Neural cell (in vitro differentiated cells): Measurements from ENCODE around the gene FPR1. TPM values are rescaled to one million over a fixed set of nuclear protein-coding genes. Genes with fewer than 3 reads are reported as not detected.

Experiments
- H2AFZ ChIP-seq: fragments of 200-600, 300-800 bp; sonication (generic), shearing (Covaris generic); 2 replicates; pipeline ENCODE4 v1.6.0; 2014; ENCODE audit warnings: low read depth, mild to moderate bottlenecking, antibody characterized with exemption, low read length, moderate library complexity
- H3F3A ChIP-seq: fragments of 200-600 bp; shearing (Covaris generic); 2 replicates; pipeline ENCODE4 v1.6.1; 2016; ENCODE audit warnings: mild to moderate bottlenecking, moderate library complexity, mixed read lengths, antibody characterized with exemption, low read length; ENCODE audit not compliant: insufficient read depth, poor library complexity, severe bottlenecking
- H3K27ac ChIP-seq: fragments of 200-600, 300-800 bp; sonication (generic), shearing (Covaris generic); 2 replicates; pipeline ENCODE4 v1.5.1; 2014; ENCODE audit warnings: mild to moderate bottlenecking, low read length, moderate library complexity
- H3K27me3 ChIP-seq: fragments of 300-800, 200-600 bp; sonication (generic), shearing (Covaris generic); 2 replicates; pipeline ENCODE4 v1.6.0; 2014; ENCODE audit warnings: mild to moderate bottlenecking, low read depth, low read length, moderate library complexity; ENCODE audit not compliant: insufficient read depth
- H3K36me3 ChIP-seq: fragments of 300-800, 200-600 bp; sonication (generic), shearing (Covaris generic); 2 replicates; pipeline ENCODE4 v1.5.1; 2014; ENCODE audit warnings: mild to moderate bottlenecking, antibody characterized with exemption, low read length, moderate library complexity; ENCODE audit not compliant: insufficient read depth
- H3K4me2 ChIP-seq: fragments of 300-800, 200-600 bp; sonication (generic), shearing (Covaris generic); 2 replicates; pipeline ENCODE4 v1.6.0; 2014; ENCODE audit warnings: mild to moderate bottlenecking, low read length
- H3K4me3 ChIP-seq: fragments of 300-800, 200-600 bp; sonication (generic), shearing (Covaris generic); 2 replicates; pipeline ENCODE4 v1.5.1; 2014; ENCODE audit warnings: mild to moderate bottlenecking, low read length, moderate library complexity
- H3K79me2 ChIP-seq: fragments of 200-600 bp; shearing (Covaris generic); replicated peaks from 2 replicates; pipeline ENCODE4 v1.6.0; 2014; ENCODE audit warnings: mild to moderate bottlenecking, low read length, moderate library complexity; ENCODE audit not compliant: insufficient read depth
- H3K9ac ChIP-seq: fragments of 300-800, 200-600 bp; sonication (generic), shearing (Covaris generic); 2 replicates; pipeline ENCODE4 v1.6.1; 2016; ENCODE audit warnings: mild to moderate bottlenecking, low read length, mixed read lengths
- H3K9me2 ChIP-seq: fragments of 200-600 bp; shearing (Covaris generic); 2 replicates; pipeline ENCODE4 v1.6.1; 2016; ENCODE audit warnings: mild to moderate bottlenecking, low read length, mixed read lengths; ENCODE audit not compliant: insufficient read depth
- H3K9me3 ChIP-seq: fragments of 200-600, 300-800 bp; sonication (generic), shearing (Covaris generic); 2 replicates; pipeline ENCODE4 v1.6.1; 2016; ENCODE audit warnings: mild to moderate bottlenecking, mixed run types, low read length, moderate library complexity, mixed read lengths
- H4K20me1 ChIP-seq: fragments of 200-600 bp; shearing (Covaris generic); 2 replicates; pipeline ENCODE4 v1.6.1; 2016; ENCODE audit warnings: mild to moderate bottlenecking, mixed run types; ENCODE audit not compliant: insufficient read depth
- EP300 ChIP-seq: fragments of 450-650 bp; conservative IDR thresholded peaks from 2 replicates; pipeline ENCODE4 v1.6.1; 2014; ENCODE audit warnings: antibody characterized with exemption, mild to moderate bottlenecking, moderate library complexity; ENCODE audit not compliant: poor library complexity, severe bottlenecking
- EZH2 ChIP-seq: fragments of 200-600, 300-800 bp; shearing (Covaris generic), sonication (generic); IDR thresholded peaks from 2 replicates; pipeline ENCODE4 v1.6.1; 2014; ENCODE audit warnings: antibody characterized with exemption, low read length, borderline replicate concordance, mild to moderate bottlenecking; ENCODE audit not compliant: insufficient read depth, poor library complexity, severe bottlenecking
- MXI1 ChIP-seq: fragments of 450-650 bp; conservative IDR thresholded peaks from 2 replicates; pipeline ENCODE4 v1.6.1; 2014; ENCODE audit warnings: antibody characterized with exemption, mild to moderate bottlenecking; ENCODE audit not compliant: poor library complexity, severe bottlenecking
- POLR2AphosphoS5 ChIP-seq: IDR thresholded peaks from 2 replicates; pipeline ENCODE4 v1.6.1; 2012
- RAD21 ChIP-seq: fragments of 450-650 bp; conservative IDR thresholded peaks from 2 replicates; pipeline ENCODE4 v1.6.1; 2014; ENCODE audit warnings: antibody characterized with exemption, mild to moderate bottlenecking, moderate library complexity
- SMC3 ChIP-seq: fragments of 450-650 bp; conservative IDR thresholded peaks from 2 replicates; pipeline ENCODE4 v1.6.1; 2014; ENCODE audit warnings: antibody characterized with exemption, mild to moderate bottlenecking, moderate library complexity; ENCODE audit not compliant: poor library complexity
- TAF1 ChIP-seq: IDR thresholded peaks from 2 replicates; pipeline ENCODE4 v1.6.1; 2012; ENCODE audit warnings: low read depth
- polyA plus RNA-seq: library from polyadenylated mRNA; depleted of rRNA; stranded (reverse); fragments of >200 nt; gene quantifications from 2 replicates; pipeline ENCODE4 v1.2.3, GENCODE V29; 2014
- TF ChIP-seq, protein P1 (sequence below): fragments of 450-650 bp; IDR thresholded peaks from 2 replicates; pipeline ENCODE4 v1.5.1; 2014; ENCODE audit warnings: antibody characterized with exemption, mild to moderate bottlenecking, moderate library complexity; ENCODE audit not compliant: poor library complexity, severe bottlenecking
- TF ChIP-seq, protein P2 (sequence below): IDR thresholded peaks from 2 replicates; pipeline ENCODE4 v1.6.1; 2012; ENCODE audit warnings: borderline replicate concordance

Gene FPR1
- polyA plus RNA-seq, 1 donor from 2014 or later, result not detected

DNA sequence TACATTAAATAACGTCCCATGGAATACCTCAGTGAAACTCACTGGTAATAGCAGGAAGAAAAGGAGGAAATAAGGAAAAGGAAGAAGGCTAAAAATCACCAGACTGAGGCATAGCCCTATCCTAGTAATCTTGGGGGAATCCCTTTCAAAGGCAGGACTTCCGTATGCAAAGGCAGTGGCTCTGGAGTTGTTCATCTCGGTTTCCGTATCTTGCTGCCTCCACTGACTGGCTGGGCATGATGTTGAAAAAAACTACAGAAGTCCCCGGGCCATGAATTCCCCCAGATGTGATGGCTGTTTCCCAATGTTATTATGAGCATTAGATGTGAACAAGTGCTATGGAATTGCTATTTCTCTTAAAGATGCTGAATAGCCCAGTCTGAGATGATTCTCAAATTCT lies 14.8 kb upstream of the FPR1 start:
- no peak overlapping the region for H3K9ac ChIP-seq
- H3K27me3 ChIP-seq, result no peaks in the 10 kb centered on the region
- H3K9me3 ChIP-seq, result no peaks in the 10 kb centered on the region
- H3K36me3 ChIP-seq, result no peaks in the 10 kb centered on the region
- H3K4me2 ChIP-seq, result no peak overlapping the region
- H3K79me2 ChIP-seq, result no peaks in the 10 kb centered on the region
- no peaks in the 10 kb centered on the region for H4K20me1 ChIP-seq
- H3K27ac ChIP-seq, result no peak overlapping the region
- TF ChIP-seq TAF1 (no peak), EZH2 (no peak), POLR2AphosphoS5 (no peak), EP300 (no peak), MXI1 (no peak), RAD21 (no peak), SMC3 (no peak)
- TF ChIP-seq, protein P1, sequence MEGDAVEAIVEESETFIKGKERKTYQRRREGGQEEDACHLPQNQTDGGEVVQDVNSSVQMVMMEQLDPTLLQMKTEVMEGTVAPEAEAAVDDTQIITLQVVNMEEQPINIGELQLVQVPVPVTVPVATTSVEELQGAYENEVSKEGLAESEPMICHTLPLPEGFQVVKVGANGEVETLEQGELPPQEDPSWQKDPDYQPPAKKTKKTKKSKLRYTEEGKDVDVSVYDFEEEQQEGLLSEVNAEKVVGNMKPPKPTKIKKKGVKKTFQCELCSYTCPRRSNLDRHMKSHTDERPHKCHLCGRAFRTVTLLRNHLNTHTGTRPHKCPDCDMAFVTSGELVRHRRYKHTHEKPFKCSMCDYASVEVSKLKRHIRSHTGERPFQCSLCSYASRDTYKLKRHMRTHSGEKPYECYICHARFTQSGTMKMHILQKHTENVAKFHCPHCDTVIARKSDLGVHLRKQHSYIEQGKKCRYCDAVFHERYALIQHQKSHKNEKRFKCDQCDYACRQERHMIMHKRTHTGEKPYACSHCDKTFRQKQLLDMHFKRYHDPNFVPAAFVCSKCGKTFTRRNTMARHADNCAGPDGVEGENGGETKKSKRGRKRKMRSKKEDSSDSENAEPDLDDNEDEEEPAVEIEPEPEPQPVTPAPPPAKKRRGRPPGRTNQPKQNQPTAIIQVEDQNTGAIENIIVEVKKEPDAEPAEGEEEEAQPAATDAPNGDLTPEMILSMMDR, result no peak
- TF ChIP-seq, protein P2, sequence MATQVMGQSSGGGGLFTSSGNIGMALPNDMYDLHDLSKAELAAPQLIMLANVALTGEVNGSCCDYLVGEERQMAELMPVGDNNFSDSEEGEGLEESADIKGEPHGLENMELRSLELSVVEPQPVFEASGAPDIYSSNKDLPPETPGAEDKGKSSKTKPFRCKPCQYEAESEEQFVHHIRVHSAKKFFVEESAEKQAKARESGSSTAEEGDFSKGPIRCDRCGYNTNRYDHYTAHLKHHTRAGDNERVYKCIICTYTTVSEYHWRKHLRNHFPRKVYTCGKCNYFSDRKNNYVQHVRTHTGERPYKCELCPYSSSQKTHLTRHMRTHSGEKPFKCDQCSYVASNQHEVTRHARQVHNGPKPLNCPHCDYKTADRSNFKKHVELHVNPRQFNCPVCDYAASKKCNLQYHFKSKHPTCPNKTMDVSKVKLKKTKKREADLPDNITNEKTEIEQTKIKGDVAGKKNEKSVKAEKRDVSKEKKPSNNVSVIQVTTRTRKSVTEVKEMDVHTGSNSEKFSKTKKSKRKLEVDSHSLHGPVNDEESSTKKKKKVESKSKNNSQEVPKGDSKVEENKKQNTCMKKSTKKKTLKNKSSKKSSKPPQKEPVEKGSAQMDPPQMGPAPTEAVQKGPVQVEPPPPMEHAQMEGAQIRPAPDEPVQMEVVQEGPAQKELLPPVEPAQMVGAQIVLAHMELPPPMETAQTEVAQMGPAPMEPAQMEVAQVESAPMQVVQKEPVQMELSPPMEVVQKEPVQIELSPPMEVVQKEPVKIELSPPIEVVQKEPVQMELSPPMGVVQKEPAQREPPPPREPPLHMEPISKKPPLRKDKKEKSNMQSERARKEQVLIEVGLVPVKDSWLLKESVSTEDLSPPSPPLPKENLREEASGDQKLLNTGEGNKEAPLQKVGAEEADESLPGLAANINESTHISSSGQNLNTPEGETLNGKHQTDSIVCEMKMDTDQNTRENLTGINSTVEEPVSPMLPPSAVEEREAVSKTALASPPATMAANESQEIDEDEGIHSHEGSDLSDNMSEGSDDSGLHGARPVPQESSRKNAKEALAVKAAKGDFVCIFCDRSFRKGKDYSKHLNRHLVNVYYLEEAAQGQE, result no peak
- H2AFZ ChIP-seq, result no peak overlapping the region
- no peaks in the 10 kb centered on the region for H3F3A ChIP-seq
- H3K9me2 ChIP-seq, result no peaks in the 10 kb centered on the region
- H3K4me3 ChIP-seq, result no peak overlapping the region

DNA sequence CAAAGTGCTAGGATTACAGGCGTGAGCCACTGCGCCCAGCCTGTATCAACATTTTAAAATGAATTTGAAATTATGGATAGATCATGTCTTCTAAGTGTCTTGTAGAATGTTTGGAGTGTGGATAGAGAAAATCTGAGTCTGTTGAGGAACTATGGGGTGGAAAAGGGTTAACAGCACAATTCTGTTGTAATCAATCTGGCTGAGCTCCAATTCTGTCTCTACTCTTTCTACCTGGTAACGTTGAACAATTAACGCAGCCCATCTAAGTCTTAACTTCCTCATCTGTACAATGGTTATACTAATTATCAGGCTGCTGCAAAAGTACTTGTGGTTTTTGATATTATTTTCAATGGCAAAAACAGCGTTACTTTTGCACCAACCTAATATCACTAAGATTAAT lies 13.4 kb upstream of the FPR1 start:
- H3K4me3 ChIP-seq, result no peak overlapping the region
- H3K27ac ChIP-seq, result no peak overlapping the region
- no peaks in the 10 kb centered on the region for H3K36me3 ChIP-seq
- no peaks in the 10 kb centered on the region for H3K9me3 ChIP-seq
- no peaks in the 10 kb centered on the region for H3K9me2 ChIP-seq
- H3K27me3 ChIP-seq, result no peaks in the 10 kb centered on the region
- H2AFZ ChIP-seq, result no peak overlapping the region
- H3K9ac ChIP-seq, result no peak overlapping the region
- no peak overlapping the region for H3K4me2 ChIP-seq
- H3F3A ChIP-seq, result no peaks in the 10 kb centered on the region
- no peaks in the 10 kb centered on the region for H3K79me2 ChIP-seq
- TF ChIP-seq RAD21, result no peak
- TF ChIP-seq, protein P2, result no peak
- TF ChIP-seq TAF1, result no peak
- TF ChIP-seq MXI1, result no peak
- no peak for TF ChIP-seq SMC3
- no peak for TF ChIP-seq EZH2
- TF ChIP-seq POLR2AphosphoS5, result no peak
- no peak for TF ChIP-seq EP300
- TF ChIP-seq, protein P1, result no peak
- no peaks in the 10 kb centered on the region for H4K20me1 ChIP-seq
